Endothelial cell of umbilical vein (primary cell): ENCODE data around the gene DLX3.
A peak's percentile ranks its signal among the peaks of the same experiment; 100 is the strongest.

Experiments
- CTCF ChIP-seq, 2 donors: IDR thresholded peaks; 1 replicate in 1 of 2; 2 replicates in 1 of 2; pipeline ENCODE4 v1.5.1; 2011; ENCODE audit warnings: low read length in 2 of 2, mild to moderate bottlenecking in 2 of 2, moderate library complexity in 2 of 2, control low read depth in 1 of 2, inconsistent platforms in 1 of 2, low read depth in 1 of 2; ENCODE audit not compliant: insufficient read depth in 1 of 2; ENCODE audit errors: extremely low read depth in 1 of 2
- EZH2 ChIP-seq: IDR thresholded peaks from 2 replicates; pipeline ENCODE4 v1.6.1; 2012; ENCODE audit warnings: borderline replicate concordance, low read depth, mild to moderate bottlenecking, moderate library complexity, low read length, inconsistent platforms; ENCODE audit not compliant: severe bottlenecking
- FOS ChIP-seq: IDR thresholded peaks from 2 replicates; pipeline ENCODE4 v1.6.1; 2011; ENCODE audit warnings: mild to moderate bottlenecking, low read length, moderate library complexity, borderline replicate concordance; ENCODE audit not compliant: insufficient read depth
- JUN ChIP-seq: IDR thresholded peaks from 2 replicates; pipeline ENCODE4 v1.6.1; 2011; ENCODE audit warnings: borderline replicate concordance, low read depth; ENCODE audit not compliant: insufficient read length, insufficient read depth
- MAX ChIP-seq: IDR thresholded peaks from 2 replicates; pipeline ENCODE4 v1.6.1; 2011; ENCODE audit not compliant: insufficient read depth, insufficient read length
- MYC ChIP-seq: IDR thresholded peaks from one replicate; pipeline ENCODE4 v1.6.1; 2011; ENCODE audit warnings: mild to moderate bottlenecking, low read depth, low read length
- POLR2A ChIP-seq: IDR thresholded peaks from 2 replicates; pipeline ENCODE4 v1.6.1; 2012; ENCODE audit warnings: low read depth, mild to moderate bottlenecking, control low read depth, low read length
- POLR2AphosphoS5 ChIP-seq: IDR thresholded peaks from 2 replicates; pipeline ENCODE4 v1.6.1; 2012; ENCODE audit warnings: low read depth, mild to moderate bottlenecking, control low read depth, low read length, moderate library complexity; ENCODE audit not compliant: insufficient read depth

GRCh38 chr17:49997773-49998703 lies 3.0 kb upstream of the DLX3 start:
- TF ChIP-seq CTCF (IDR thresholded peaks at IDR 0.05; ENCODE audit: extremely low read depth in 1 of 2, insufficient read depth in 1 of 2, low read depth in 1 of 2, low read length in 2 of 2), result peak; percentile 83 to 87
- TF ChIP-seq POLR2A, result no peak
- TF ChIP-seq MAX, result no peak
- TF ChIP-seq POLR2AphosphoS5, result no peak
- no peak for TF ChIP-seq FOS
- no peak for TF ChIP-seq EZH2
- no peak for TF ChIP-seq JUN
- no peak for TF ChIP-seq MYC
